Body of pancreas (tissue), 4 donors: ENCODE data around the gene CST9.

Experiments used
- POLR2A ChIP-seq, 3 donors: fragments of 450-650 bp; IDR thresholded peaks; one replicate each; pipeline ENCODE4 v1.6.1; 2016; ENCODE audit warnings: antibody characterized with exemption in 3 of 3, mild to moderate bottlenecking in 2 of 3
- TF ChIP-seq, protein P1 (sequence below), 7 experiments: fragments of 450-650 bp in 4 of 7; fragments of 200-600 bp in 3 of 7; sonication (generic) in 3 of 7; IDR thresholded peaks; one replicate each; pipeline ENCODE4 v1.5.1; 2016 to 2019; ENCODE audit warnings: antibody characterized with exemption in 7 of 7

- TF ChIP-seq, protein P1, sequence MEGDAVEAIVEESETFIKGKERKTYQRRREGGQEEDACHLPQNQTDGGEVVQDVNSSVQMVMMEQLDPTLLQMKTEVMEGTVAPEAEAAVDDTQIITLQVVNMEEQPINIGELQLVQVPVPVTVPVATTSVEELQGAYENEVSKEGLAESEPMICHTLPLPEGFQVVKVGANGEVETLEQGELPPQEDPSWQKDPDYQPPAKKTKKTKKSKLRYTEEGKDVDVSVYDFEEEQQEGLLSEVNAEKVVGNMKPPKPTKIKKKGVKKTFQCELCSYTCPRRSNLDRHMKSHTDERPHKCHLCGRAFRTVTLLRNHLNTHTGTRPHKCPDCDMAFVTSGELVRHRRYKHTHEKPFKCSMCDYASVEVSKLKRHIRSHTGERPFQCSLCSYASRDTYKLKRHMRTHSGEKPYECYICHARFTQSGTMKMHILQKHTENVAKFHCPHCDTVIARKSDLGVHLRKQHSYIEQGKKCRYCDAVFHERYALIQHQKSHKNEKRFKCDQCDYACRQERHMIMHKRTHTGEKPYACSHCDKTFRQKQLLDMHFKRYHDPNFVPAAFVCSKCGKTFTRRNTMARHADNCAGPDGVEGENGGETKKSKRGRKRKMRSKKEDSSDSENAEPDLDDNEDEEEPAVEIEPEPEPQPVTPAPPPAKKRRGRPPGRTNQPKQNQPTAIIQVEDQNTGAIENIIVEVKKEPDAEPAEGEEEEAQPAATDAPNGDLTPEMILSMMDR (IDR thresholded peaks at IDR 0.05): no peak
- TF ChIP-seq POLR2A (IDR thresholded peaks at IDR 0.05): no peak
These were observed 29.5 kb upstream of the CST9 start for GRCh38 chr20:23634985-23635767.
